Urinary bladder (tissue), 4 donors: ENCODE data around the gene NMRK2. TPM values are rescaled to one million over a fixed set of nuclear protein-coding genes. Genes with fewer than 3 reads are reported as not detected.
A peak's percentile ranks its signal among the peaks of the same experiment; 100 is the strongest.

Source experiments
- DNase-seq: peaks from one replicate; pipeline ENCODE4 v3.0.0-alpha.2; 2015; ENCODE audit errors: extremely low spot score
- H3K27ac ChIP-seq: one replicate; pipeline ENCODE4 v1.5.1; 2013; ENCODE audit warnings: low read depth, mild to moderate bottlenecking, moderate library complexity
- H3K36me3 ChIP-seq: one replicate; pipeline ENCODE4 v1.6.1; 2013; ENCODE audit warnings: mild to moderate bottlenecking, moderate library complexity; ENCODE audit not compliant: insufficient read depth
- H3K4me1 ChIP-seq: one replicate; pipeline ENCODE4 v1.6.1; 2013; ENCODE audit warnings: mild to moderate bottlenecking, moderate library complexity; ENCODE audit not compliant: insufficient read depth
- H3K4me3 ChIP-seq: one replicate; pipeline ENCODE4 v1.5.1; 2013; ENCODE audit warnings: low read depth, low read length
- WGBS: extraction: QIAGEN DNeasy Blood & Tissue Kit; methylation state at CpG from one replicate; pipeline ENCODE4 v1.1.7; 2013; 5-methylcytosine and 5-hydroxymethylcytosine counted together
- polyA plus RNA-seq: library from polyadenylated mRNA; stranded (reverse); fragments of 200-250 nt; gene quantifications from one replicate; pipeline ENCODE4 v1.2.3, GENCODE V29; 2013
- small RNA-seq: library from RNA; depleted of rRNA; stranded (forward); fragments of <200 nt; gene quantifications from one replicate; pipeline ENCODE3, GENCODE V24; 2014
- total RNA-seq: library from RNA; depleted of rRNA; stranded (reverse); fragments of >200 nt; gene quantifications from one replicate; pipeline ENCODE4 v1.2.3, GENCODE V29; 2014
- donor health status: healthy with polysubstance abuse.
- donor health status: healthy.

NMRK2 gene
- total and polyA plus RNA-seq, 2 donors: 0.67 to 1.3 TPM

DNA sequence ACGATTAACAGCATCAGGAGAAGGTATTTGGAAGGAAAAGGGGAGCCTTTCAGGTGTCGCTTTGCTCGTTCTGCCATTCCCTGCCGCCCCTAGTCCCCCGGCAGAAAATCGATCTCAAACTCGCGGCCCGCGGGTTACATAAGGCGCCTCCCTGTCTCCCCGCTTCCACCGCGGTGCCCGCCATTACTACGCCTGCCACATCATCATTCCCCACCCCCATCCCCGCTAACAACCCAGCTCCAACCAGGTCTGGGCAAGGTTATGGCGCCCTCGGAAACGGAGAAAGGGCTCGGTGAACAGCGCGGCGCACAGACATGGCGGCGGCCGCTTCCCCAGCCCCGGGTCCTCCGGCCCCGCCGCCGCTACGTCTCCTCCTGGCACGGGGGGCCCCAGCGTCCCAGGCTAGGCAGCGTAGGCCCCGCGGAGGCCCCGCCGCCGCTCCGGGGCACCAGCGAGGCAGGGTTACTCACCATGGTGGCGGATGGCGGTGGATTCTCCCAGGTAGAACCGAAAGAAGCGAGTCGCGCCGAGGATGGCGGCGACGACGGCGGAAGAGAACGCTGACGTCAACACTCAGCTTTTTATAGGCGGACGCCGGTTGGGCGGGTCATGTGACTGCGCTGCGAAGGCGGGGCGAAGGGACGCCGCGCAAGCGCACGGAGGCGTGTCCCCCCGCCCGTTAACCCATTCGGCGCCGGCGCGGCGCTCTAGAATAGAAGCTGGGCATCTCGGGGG is 52.2 kb downstream of the NMRK2 start, which contains the start of gene EEF2:
Gene EEF2 (minus strand): TSS at position 556 of the 735 bp plus-strand sequence. CDS start 83 bp downstream, at position 473.
- peaks cover 23% of the 10 kb centered on the region for H3K36me3 ChIP-seq
- peak within 1 kb of the TSS; percentile 85 for H3K4me3 ChIP-seq
- under 1% methylated on average over 80 of the region's 80 CpGs for WGBS
- peak within 1 kb of the TSS; percentile 98 for H3K27ac ChIP-seq
- peaks cover 1% of the 10 kb centered on the region for H3K4me1 ChIP-seq
- peak; percentile 79 for DNase-seq

DNA sequence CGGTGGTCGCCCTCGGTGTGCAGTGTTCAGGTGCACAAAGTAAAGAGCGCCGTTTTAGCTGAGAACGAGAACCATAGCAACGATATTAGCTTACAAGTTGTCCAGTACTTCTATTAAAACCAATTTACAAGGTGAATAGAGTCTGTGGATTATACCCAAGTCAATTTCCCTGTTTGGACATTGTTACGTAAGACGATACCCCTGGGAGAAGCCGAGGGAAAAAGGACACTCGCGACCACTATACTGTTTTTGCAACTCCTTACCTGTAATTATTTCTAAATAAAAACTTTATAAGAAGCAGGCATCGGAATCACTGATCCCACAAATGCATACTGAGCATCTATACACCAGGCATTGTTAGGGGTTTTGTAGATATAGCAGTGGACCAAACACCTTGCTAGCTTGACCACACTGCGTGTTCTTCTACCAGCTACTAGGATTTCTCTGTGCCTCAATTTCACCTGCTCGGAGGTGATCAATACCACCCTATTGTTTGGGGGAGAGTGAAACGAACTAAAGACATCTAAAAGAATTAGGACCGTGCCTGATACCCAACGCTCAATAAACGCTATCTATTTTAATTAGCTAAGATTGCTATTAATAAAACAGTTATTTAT is 52.9 kb downstream of the NMRK2 start:
- Histone ChIP-seq H3K27ac (no peak overlapping the region), H3K4me1 (peaks cover 1% of the 10 kb centered on the region), H3K4me3 (peak overlapping the region; percentile 6), H3K36me3 (peaks cover 16% of the 10 kb centered on the region)
- DNase-seq: no peak
- WGBS: 5% methylated on average over 19 of the region's 19 CpGs

DNA sequence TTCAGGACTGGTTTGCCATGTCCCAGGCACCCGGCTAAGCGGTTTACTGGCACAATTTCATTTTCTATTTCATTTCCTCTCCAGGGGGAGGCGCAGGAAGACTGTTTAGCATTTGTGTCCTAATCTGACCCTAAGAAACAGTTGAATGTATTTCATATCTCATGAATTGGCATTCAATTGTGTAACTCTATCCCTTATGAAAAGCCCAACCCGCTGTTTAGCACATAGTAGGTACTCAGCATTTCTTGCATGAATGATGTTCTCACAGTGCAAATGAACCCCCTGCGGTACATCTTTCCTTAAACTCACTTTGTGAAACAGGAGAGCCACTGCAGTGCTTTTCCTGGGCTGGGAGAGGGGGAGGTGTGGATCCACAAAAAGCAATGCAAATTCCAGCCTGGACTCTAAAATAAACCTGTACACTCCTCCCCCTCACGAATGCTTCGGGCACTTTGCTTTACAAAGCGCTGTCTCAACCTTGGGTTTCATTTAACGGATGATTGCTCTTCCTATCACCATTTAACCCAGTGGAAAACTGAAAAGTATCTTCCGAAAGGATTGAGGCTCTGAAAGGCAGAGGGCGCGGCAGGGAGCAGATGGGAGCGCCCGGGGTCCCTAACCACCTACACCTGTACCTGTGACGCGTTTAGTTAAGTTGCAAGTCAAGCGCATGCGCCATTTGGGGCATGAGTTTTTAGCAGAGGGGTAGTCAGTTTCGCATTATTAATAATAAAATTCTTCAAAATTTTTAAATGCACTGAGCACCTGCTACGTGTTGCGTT is 53.6 kb downstream of the NMRK2 start:
- H3K4me1 ChIP-seq: peaks cover 1% of the 10 kb centered on the region
- peaks cover 9% of the 10 kb centered on the region for H3K36me3 ChIP-seq
- DNase-seq: no peak
- no peak overlapping the region for H3K27ac ChIP-seq
- 3% methylated on average over 21 of the region's 21 CpGs for WGBS
- H3K4me3 ChIP-seq: no peak overlapping the region

DNA sequence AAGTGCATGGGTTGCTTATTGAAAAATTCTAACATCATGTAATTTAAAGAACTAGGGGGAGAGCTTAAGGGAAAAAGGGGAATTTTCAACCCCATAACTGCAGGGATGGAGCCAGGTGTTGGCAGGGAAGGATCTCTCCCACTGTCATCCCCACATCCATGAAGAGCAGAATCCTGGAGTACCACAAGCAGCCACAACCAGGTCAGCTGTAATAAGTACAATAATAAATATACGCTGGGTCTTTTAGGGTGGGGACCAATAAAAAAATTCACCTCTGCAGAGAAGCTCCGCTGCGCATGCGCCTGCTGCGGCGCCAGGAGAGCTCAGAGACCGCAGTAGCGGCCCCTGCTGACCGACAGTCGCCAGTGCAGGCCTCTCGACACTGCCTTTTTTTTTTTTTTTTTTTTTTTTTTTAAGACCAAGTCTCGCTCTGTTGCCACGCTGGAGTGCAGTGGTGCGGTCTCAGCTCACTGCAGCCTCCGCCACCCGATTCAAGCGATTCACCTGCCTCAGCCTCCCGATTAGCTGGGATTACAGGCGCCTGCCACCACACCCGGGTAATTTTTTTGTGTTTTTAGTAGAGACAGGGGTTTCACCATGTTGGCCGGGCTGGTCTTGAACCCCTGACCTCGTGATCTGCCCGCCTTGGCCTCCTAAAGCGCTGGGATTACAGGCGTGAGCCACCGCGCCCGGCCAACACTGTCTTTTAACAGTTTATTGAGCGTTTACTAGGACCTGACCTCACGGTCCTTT is 54.9 kb downstream of the NMRK2 start:
- Histone ChIP-seq H3K27ac (no peak overlapping the region), H3K4me3 (no peak overlapping the region)
- 9% methylated on average over 30 of the region's 30 CpGs for WGBS

DNA sequence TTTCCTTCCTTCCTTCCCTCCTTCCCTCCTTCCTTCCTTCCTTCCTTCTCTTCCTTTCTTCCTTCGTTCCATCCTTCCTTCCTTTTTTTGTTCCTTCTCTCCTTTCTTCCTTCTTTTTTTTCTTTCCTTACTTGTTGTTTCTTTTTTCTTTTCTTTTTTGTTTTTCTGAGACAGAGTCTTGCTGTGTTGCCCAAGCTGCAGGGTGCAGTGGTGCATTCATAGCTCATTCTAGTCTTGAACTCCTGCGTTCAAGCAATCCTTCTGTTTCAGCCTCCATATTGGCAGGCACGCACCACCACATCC is 57.9 kb downstream of the NMRK2 start:
- Histone ChIP-seq H3K27ac (no peak overlapping the region), H3K4me1 (peaks cover 1% of the 10 kb centered on the region), H3K4me3 (no peak overlapping the region), H3K36me3 (no peaks in the 10 kb centered on the region)
- no peak for DNase-seq
- 80% methylated on average over 3 of the region's 3 CpGs for WGBS

More for the DNA sequence above, 54.9 kb downstream of the NMRK2 start:
- Histone ChIP-seq H3K4me1 (peaks cover 1% of the 10 kb centered on the region), H3K36me3 (no peaks in the 10 kb centered on the region)
- DNase-seq: no peak

Small RNA genes lying within 50 kb of the gene (small RNA-seq; reads per million reads assigned to genes)
- gene RN7SL202P (not detected), gene SNORD37 (2.4 reads per million, percentile 88 among the genes with 10 or more reads in this experiment)

Other genes with a start within 250 kb of the NMRK2 start
- 17.1 TPM for gene PIP5K1C, start 232.6 kb upstream of the NMRK2 start, total RNA-seq
- gene PIP5K1C, start 232.6 kb upstream of the NMRK2 start, polyA plus RNA-seq: 60.8 TPM
- gene TJP3, start 224.7 kb upstream of the NMRK2 start, total RNA-seq: 3.1 TPM
- gene TJP3, start 224.7 kb upstream of the NMRK2 start, polyA plus RNA-seq: 2.8 TPM
- gene APBA3, start 171.4 kb upstream of the NMRK2 start, total RNA-seq: 10.4 TPM
- gene APBA3, start 171.4 kb upstream of the NMRK2 start, polyA plus RNA-seq: 21.7 TPM
- gene MRPL54, start 170.4 kb upstream of the NMRK2 start, total RNA-seq: 23.0 TPM
- 61.9 TPM for gene MRPL54, start 170.4 kb upstream of the NMRK2 start, polyA plus RNA-seq
- gene RAX2, start 160.8 kb upstream of the NMRK2 start, total RNA-seq: not detected
- not detected for gene RAX2, start 160.8 kb upstream of the NMRK2 start, polyA plus RNA-seq
- gene MATK, start 146.7 kb upstream of the NMRK2 start, total RNA-seq: 0.53 TPM
- 1.3 TPM for gene MATK, start 146.7 kb upstream of the NMRK2 start, polyA plus RNA-seq
- gene ZFR2, start 64.0 kb upstream of the NMRK2 start, total RNA-seq: not detected
- gene ZFR2, start 64.0 kb upstream of the NMRK2 start, polyA plus RNA-seq: 0.38 TPM
- gene ATCAY, start 52.4 kb upstream of the NMRK2 start, total RNA-seq: 1.3 TPM
- gene ATCAY, start 52.4 kb upstream of the NMRK2 start, polyA plus RNA-seq: 0.63 TPM
- 71.9 TPM for gene DAPK3, start 38.0 kb downstream of the NMRK2 start, total RNA-seq
- 129 TPM for gene DAPK3, start 38.0 kb downstream of the NMRK2 start, polyA plus RNA-seq
- gene EEF2, start 52.4 kb downstream of the NMRK2 start, total RNA-seq: 1,323 TPM
- 1,969 TPM for gene EEF2, start 52.4 kb downstream of the NMRK2 start, polyA plus RNA-seq
- 20.2 TPM for gene PIAS4, start 74.7 kb downstream of the NMRK2 start, total RNA-seq
- gene PIAS4, start 74.7 kb downstream of the NMRK2 start, polyA plus RNA-seq: 25.3 TPM
- 8.2 TPM for gene ZBTB7A, start 133.8 kb downstream of the NMRK2 start, total RNA-seq
- gene ZBTB7A, start 133.8 kb downstream of the NMRK2 start, polyA plus RNA-seq: 35.3 TPM
- gene MAP2K2, start 191.1 kb downstream of the NMRK2 start, total RNA-seq: 54.7 TPM
- gene MAP2K2, start 191.1 kb downstream of the NMRK2 start, polyA plus RNA-seq: 103 TPM
- gene CREB3L3, start 220.6 kb downstream of the NMRK2 start, total RNA-seq: not detected
- 0.11 TPM for gene CREB3L3, start 220.6 kb downstream of the NMRK2 start, polyA plus RNA-seq
- gene SIRT6, start 249.5 kb downstream of the NMRK2 start, total RNA-seq: 7.2 TPM
- 23.8 TPM for gene SIRT6, start 249.5 kb downstream of the NMRK2 start, polyA plus RNA-seq
- gene ANKRD24, start 249.6 kb downstream of the NMRK2 start, total RNA-seq: 1.2 TPM
- 0.72 TPM for gene ANKRD24, start 249.6 kb downstream of the NMRK2 start, polyA plus RNA-seq